Endothelial cell of umbilical vein (primary cell): Measurements from ENCODE around the gene ADARB2. TPM values are rescaled to one million over a fixed set of nuclear protein-coding genes. Genes with fewer than 3 reads are reported as not detected.

Experiments used
- BruUV-seq: library from RNA; stranded (reverse); fragments of 400-500 nt; replicated peaks from 2 replicates; lab custom pipeline; 2021; lab: Mats Ljungman, UMichigan
- CTCF ChIA-PET: fragments of 300-600, 350-600 bp; sonication (Branson Sonifier 250); formaldehyde crosslinking; loops from one replicate; lab custom pipeline; 2021; ENCODE audit warnings: antibody characterized with exemption, inconsistent platforms; lab: Charles Lee
- POLR2A ChIA-PET: fragments of 300-600, 350-600 bp; sonication (Branson Sonifier 250); formaldehyde crosslinking; loops from one replicate; lab custom pipeline; 2021; ENCODE audit warnings: antibody characterized with exemption, inconsistent platforms; lab: Charles Lee
- DNase-seq: peaks from one replicate; pipeline ENCODE4 v3.0.0-alpha.2; 2011; ENCODE audit warnings: low read depth, low spot score
- FAIRE-seq: peaks from 2 replicates; lab custom pipeline; 2011; peaks lifted over from hg19 to GRCh38; lab: Jason Lieb, UNC
- H2AFZ ChIP-seq: 2 replicates; pipeline ENCODE4 v1.6.0; 2012; ENCODE audit warnings: low read depth, low read length, control low read depth, inconsistent platforms
- H3K27ac ChIP-seq: 2 replicates; pipeline ENCODE4 v1.5.1; 2011; ENCODE audit warnings: low read depth, mild to moderate bottlenecking, control low read depth, low read length, moderate library complexity; ENCODE audit not compliant: insufficient read depth
- H3K27me3 ChIP-seq, 2 experiments: 2 replicates each; pipeline versions ENCODE4 v1.6.0 to v1.6.1; 2011; ENCODE audit warnings: low read length in 2 of 2, mixed read lengths in 1 of 2; ENCODE audit not compliant: control insufficient read depth in 2 of 2, insufficient read depth in 2 of 2
- H3K36me3 ChIP-seq, 2 experiments: 2 replicates in 1 of 2; 3 replicates in 1 of 2; pipeline ENCODE4 v1.5.1; 2011; ENCODE audit warnings: low read length in 2 of 2, mild to moderate bottlenecking in 1 of 2, moderate library complexity in 1 of 2; ENCODE audit not compliant: control insufficient read depth in 2 of 2, insufficient read depth in 2 of 2; ENCODE audit errors: extremely low read depth in 1 of 2
- H3K4me1 ChIP-seq: 3 replicates; pipeline ENCODE4 v1.5.1; 2011; ENCODE audit warnings: mild to moderate bottlenecking, low read length; ENCODE audit not compliant: control insufficient read depth, insufficient read depth; ENCODE audit errors: extremely low read depth
- H3K4me2 ChIP-seq: 2 replicates; pipeline ENCODE4 v1.6.1; 2011; ENCODE audit warnings: low read length, control low read depth, mixed read lengths; ENCODE audit not compliant: insufficient read depth
- H3K4me3 ChIP-seq, 3 experiments: fragments of 200-600 bp in 1 of 3; sonication (generic), shearing (Covaris generic) in 1 of 3; replicated peaks in 1 of 3; 2 replicates each; pipeline ENCODE4 v1.5.1; 2011 to 2016; ENCODE audit warnings: control low read depth in 3 of 3, low read length in 3 of 3, mild to moderate bottlenecking in 2 of 3, inconsistent platforms in 1 of 3, low read depth in 1 of 3, moderate library complexity in 1 of 3; ENCODE audit not compliant: insufficient read depth in 1 of 3
- H3K79me2 ChIP-seq: 2 replicates; pipeline ENCODE4 v1.6.0; 2012; ENCODE audit warnings: low read length, inconsistent platforms; ENCODE audit not compliant: control insufficient read depth, insufficient read depth
- H3K9ac ChIP-seq: replicated peaks from 2 replicates; pipeline ENCODE3; 2011; ENCODE audit warnings: low read length, control low read depth; ENCODE audit not compliant: insufficient read depth; ENCODE audit errors: extremely low read depth
- H3K9me1 ChIP-seq: replicated peaks from 3 replicates; pipeline ENCODE4 v1.6.0; 2011; ENCODE audit warnings: mild to moderate bottlenecking, low read length; ENCODE audit not compliant: control insufficient read depth, insufficient read depth; ENCODE audit errors: extremely low read depth
- H3K9me3 ChIP-seq: replicated peaks from 2 replicates; pipeline ENCODE4 v1.5.1; 2012; ENCODE audit warnings: low read length, inconsistent platforms; ENCODE audit not compliant: control insufficient read depth, insufficient read depth
- H4K20me1 ChIP-seq: replicated peaks from 2 replicates; pipeline ENCODE3; 2011; ENCODE audit warnings: mild to moderate bottlenecking, low read length; ENCODE audit not compliant: control insufficient read depth, insufficient read depth; ENCODE audit errors: extremely low read depth
- CTCF ChIP-seq, 2 donors: IDR thresholded peaks; 1 replicate in 1 of 2; 2 replicates in 1 of 2; pipeline ENCODE4 v1.5.1; 2011; ENCODE audit warnings: low read length in 2 of 2, mild to moderate bottlenecking in 2 of 2, moderate library complexity in 2 of 2, control low read depth in 1 of 2, inconsistent platforms in 1 of 2, low read depth in 1 of 2; ENCODE audit not compliant: insufficient read depth in 1 of 2; ENCODE audit errors: extremely low read depth in 1 of 2
- EZH2 ChIP-seq: IDR thresholded peaks from 2 replicates; pipeline ENCODE4 v1.6.1; 2012; ENCODE audit warnings: borderline replicate concordance, low read depth, mild to moderate bottlenecking, moderate library complexity, low read length, inconsistent platforms; ENCODE audit not compliant: severe bottlenecking
- FOS ChIP-seq: IDR thresholded peaks from 2 replicates; pipeline ENCODE4 v1.6.1; 2011; ENCODE audit warnings: mild to moderate bottlenecking, low read length, moderate library complexity, borderline replicate concordance; ENCODE audit not compliant: insufficient read depth
- GATA2 ChIP-seq: IDR thresholded peaks from 2 replicates; pipeline ENCODE4 v1.7.0; 2011; ENCODE audit warnings: low read depth, mild to moderate bottlenecking, moderate library complexity, mixed read lengths, low read length; ENCODE audit not compliant: insufficient read length, insufficient read depth
- JUN ChIP-seq: IDR thresholded peaks from 2 replicates; pipeline ENCODE4 v1.6.1; 2011; ENCODE audit warnings: borderline replicate concordance, low read depth; ENCODE audit not compliant: insufficient read length, insufficient read depth
- MAX ChIP-seq: IDR thresholded peaks from 2 replicates; pipeline ENCODE4 v1.6.1; 2011; ENCODE audit not compliant: insufficient read depth, insufficient read length
- MYC ChIP-seq: IDR thresholded peaks from one replicate; pipeline ENCODE4 v1.6.1; 2011; ENCODE audit warnings: mild to moderate bottlenecking, low read depth, low read length
- POLR2A ChIP-seq: IDR thresholded peaks from 2 replicates; pipeline ENCODE4 v1.6.1; 2012; ENCODE audit warnings: low read depth, mild to moderate bottlenecking, control low read depth, low read length
- POLR2AphosphoS5 ChIP-seq: IDR thresholded peaks from 2 replicates; pipeline ENCODE4 v1.6.1; 2012; ENCODE audit warnings: low read depth, mild to moderate bottlenecking, control low read depth, low read length, moderate library complexity; ENCODE audit not compliant: insufficient read depth
- dilution Hi-C: fragments of 300-500 bp; cut with MboI; formaldehyde crosslinking; loops from one replicate; pipeline ENCODE4 v1.15.0; 2019; ENCODE audit warnings: low sequenced_read_pairs; ENCODE audit not compliant: extremely low pct_ligation_motif_present
- intact Hi-C: fragments of 100-400 bp; cut with micrococcal nuclease; formaldehyde crosslinking; loops from one replicate; pipeline ENCODE4 v1.10.0; 2022
- polyA plus RNA-seq, 4 experiments: library from polyadenylated mRNA; depleted of rRNA in 3 of 4; stranded (reverse) in 3 of 4; unstranded in 1 of 4; fragments of >200 nt; gene quantifications; 2 replicates each; pipeline versions ENCODE4 v1.2.1 to v1.2.3, GENCODE V29; 2011 to 2012; ENCODE audit warnings: missing spikeins in 1 of 4
- total RNA-seq: library from RNA; stranded (reverse); gene quantifications from 2 replicates; pipeline ENCODE4 v1.2.3, GENCODE V29; 2021

Gene ADARB2
- total and polyA plus RNA-seq, 2 donors (not counting 3 experiments of a cell fraction or from before 2014, with no cell fraction given), result not detected

GRCh38 chr10:1217237-1217587, 520.1 kb downstream of the ADARB2 start:
- DNase-seq (no peak), FAIRE-seq (no peak)
- peaks cover 2% of the 10 kb centered on the region for H3K9me3 ChIP-seq
- H3K4me3 ChIP-seq, result no peak overlapping the region
- H3K79me2 ChIP-seq, result no peaks in the 10 kb centered on the region
- no peaks in the 10 kb centered on the region for H4K20me1 ChIP-seq
- ChIA-PET CTCF (no interaction called here), POLR2A (no interaction called here)
- H3K27ac ChIP-seq, result no peak overlapping the region
- no TSS peak for BruUV-seq
- intact Hi-C loops (no loop called here), dilution Hi-C loops (no loop called here)
- no peak for TF ChIP-seq EZH2
- TF ChIP-seq MAX, result no peak
- TF ChIP-seq GATA2, result no peak
- H3K4me2 ChIP-seq, result no peak overlapping the region
- no peaks in the 10 kb centered on the region for H3K4me1 ChIP-seq
- no peaks in the 10 kb centered on the region for H3K9me1 ChIP-seq
- H2AFZ ChIP-seq, result no peak overlapping the region
- no peak overlapping the region for H3K9ac ChIP-seq
- no peaks in the 10 kb centered on the region for H3K36me3 ChIP-seq
- no peaks in the 10 kb centered on the region for H3K27me3 ChIP-seq

GRCh38 chr10:1216574-1217236, 520.6 kb downstream of the ADARB2 start:
- ChIA-PET CTCF (no interaction called here), POLR2A (no interaction called here)
- no peak overlapping the region for H2AFZ ChIP-seq
- TF ChIP-seq POLR2AphosphoS5, result no peak
- TF ChIP-seq GATA2, result no peak
- no peak for TF ChIP-seq MYC
- TF ChIP-seq MAX, result no peak
- TF ChIP-seq POLR2A, result no peak
- TF ChIP-seq CTCF (IDR thresholded peaks at IDR 0.05; ENCODE audit: extremely low read depth in 1 of 2, insufficient read depth in 1 of 2, low read depth in 1 of 2, low read length in 2 of 2), result no peak
- no peak for TF ChIP-seq FOS
- no peak for TF ChIP-seq JUN
- TF ChIP-seq EZH2, result no peak
- H3K27ac ChIP-seq, result no peak overlapping the region
- DNase-seq (no peak), FAIRE-seq (no peak)
- H3K4me1 ChIP-seq, result no peaks in the 10 kb centered on the region
- no peaks in the 10 kb centered on the region for H4K20me1 ChIP-seq
- no peak overlapping the region for H3K9ac ChIP-seq
- no peak overlapping the region for H3K4me3 ChIP-seq
- H3K79me2 ChIP-seq, result no peaks in the 10 kb centered on the region
- H3K9me3 ChIP-seq, result peaks cover 2% of the 10 kb centered on the region
- no peaks in the 10 kb centered on the region for H3K36me3 ChIP-seq
- H3K4me2 ChIP-seq, result no peak overlapping the region
- intact Hi-C loops, result no loop called here
- dilution Hi-C loops, result no loop called here
- no peaks in the 10 kb centered on the region for H3K9me1 ChIP-seq
- no TSS peak for BruUV-seq
- no peaks in the 10 kb centered on the region for H3K27me3 ChIP-seq
